GM20000 (cell line): ENCODE data around the gene CROCC2.

Experiments used
- DNase-seq: peaks from one replicate; pipeline ENCODE4 v3.0.0; 2012; ENCODE audit warnings: low spot score
- TF ChIP-seq, protein P1 (sequence below): IDR thresholded peaks from 2 replicates; pipeline ENCODE4 v1.5.1; 2012; ENCODE audit warnings: mild to moderate bottlenecking, control low read depth; ENCODE audit errors: extremely low read depth, missing control alignments

The CROCC2 gene

DNA sequence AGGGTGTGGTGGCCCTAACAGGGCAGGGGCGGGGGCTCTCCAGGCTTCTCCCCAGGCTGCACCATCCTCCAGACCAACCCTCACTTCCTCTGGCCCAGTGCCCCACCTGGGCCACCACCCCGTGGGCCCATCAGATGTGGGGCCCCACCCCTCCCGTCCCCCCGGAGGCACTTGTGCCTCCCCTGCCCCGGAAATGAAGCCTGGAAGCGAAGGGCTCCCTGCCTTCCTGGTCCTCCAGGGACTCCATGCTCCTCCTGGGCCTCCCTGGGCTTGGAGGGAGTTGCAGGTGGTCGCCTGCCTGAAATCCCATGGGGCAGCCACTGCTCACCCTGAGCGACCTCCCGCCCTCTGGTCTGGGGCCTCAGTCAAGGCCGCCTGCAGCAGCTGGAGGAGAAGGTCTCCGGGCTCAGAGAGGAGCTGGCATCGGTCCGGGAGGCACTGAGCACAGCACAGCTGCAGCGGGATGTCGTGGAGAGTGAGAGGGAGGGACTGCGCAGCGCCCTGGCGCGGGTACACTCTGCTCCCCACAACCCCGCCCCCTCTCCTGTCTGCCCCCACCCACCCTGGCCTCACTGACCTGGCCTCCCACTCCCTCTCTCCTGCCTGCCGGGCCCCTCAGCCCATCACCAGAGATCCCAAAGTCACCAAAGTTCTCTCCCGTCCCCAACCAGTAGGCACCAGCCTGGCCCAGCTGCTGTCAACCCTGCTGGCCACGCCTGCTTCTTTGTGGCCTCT, 28.0 kb downstream of the CROCC2 start:
- DNase-seq: no peak
- TF ChIP-seq, protein P1, sequence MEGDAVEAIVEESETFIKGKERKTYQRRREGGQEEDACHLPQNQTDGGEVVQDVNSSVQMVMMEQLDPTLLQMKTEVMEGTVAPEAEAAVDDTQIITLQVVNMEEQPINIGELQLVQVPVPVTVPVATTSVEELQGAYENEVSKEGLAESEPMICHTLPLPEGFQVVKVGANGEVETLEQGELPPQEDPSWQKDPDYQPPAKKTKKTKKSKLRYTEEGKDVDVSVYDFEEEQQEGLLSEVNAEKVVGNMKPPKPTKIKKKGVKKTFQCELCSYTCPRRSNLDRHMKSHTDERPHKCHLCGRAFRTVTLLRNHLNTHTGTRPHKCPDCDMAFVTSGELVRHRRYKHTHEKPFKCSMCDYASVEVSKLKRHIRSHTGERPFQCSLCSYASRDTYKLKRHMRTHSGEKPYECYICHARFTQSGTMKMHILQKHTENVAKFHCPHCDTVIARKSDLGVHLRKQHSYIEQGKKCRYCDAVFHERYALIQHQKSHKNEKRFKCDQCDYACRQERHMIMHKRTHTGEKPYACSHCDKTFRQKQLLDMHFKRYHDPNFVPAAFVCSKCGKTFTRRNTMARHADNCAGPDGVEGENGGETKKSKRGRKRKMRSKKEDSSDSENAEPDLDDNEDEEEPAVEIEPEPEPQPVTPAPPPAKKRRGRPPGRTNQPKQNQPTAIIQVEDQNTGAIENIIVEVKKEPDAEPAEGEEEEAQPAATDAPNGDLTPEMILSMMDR: no peak

DNA sequence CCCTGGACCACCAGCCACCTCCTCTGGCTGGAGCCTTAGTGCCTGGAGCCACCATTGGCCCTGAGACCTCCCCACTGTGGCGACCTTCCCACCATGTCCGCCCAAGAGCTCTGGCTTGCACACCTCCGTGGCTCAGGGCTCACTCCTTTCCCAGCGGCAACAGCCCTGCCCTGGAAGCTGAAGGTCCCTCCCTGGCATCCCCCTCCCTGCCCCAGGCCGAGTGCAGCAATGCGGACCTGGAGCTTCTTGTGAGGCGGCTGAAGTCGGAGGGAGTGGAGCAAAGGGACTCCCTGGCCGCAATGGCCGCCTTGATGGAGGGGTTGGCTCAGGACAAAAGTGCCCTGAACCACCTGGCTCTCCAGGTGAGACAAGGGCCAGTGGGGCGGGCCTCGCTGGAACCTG, 28.6 kb downstream of the CROCC2 start:
- TF ChIP-seq, protein P1: no peak
- DNase-seq: no peak

DNA sequence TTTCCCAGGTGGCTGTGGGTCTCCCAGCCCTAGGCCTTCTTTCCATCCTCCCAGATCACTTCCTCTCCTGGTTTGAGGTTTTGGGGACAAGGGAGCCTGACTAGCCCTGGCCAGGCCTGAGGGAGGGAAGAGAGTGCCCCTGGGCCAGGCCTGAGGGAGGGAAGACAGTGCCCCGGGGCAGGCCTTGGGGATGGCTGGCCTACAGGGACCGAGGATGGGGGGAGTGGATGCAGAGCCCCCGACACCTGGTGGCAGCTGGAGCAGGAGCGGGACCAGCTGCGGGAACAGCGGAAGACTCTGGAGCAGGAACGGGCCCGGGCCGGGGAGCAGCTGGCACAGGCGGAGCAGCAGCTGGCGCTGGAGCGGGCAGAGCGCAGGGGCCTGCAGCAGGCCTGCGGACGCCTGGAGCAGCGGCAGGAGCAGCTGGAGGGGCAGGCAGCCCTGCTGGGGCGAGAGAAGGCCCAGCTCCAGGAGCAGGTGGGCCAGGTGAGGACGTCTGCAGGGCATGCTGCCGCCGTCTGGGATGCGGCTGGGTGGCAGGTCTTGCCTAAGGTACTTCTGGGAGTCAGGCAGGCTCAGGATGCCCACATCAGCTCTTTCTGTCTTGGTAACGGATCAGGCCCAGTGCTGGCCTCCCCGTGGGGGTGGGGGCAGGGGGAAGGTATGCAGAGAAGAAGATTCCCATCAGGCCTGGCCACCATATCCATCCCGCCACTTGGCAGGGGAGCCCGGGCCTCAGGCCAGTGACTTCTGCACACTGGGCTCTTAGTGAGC, 29.2 kb downstream of the CROCC2 start:
- TF ChIP-seq, protein P1: no peak
- no peak for DNase-seq

DNA sequence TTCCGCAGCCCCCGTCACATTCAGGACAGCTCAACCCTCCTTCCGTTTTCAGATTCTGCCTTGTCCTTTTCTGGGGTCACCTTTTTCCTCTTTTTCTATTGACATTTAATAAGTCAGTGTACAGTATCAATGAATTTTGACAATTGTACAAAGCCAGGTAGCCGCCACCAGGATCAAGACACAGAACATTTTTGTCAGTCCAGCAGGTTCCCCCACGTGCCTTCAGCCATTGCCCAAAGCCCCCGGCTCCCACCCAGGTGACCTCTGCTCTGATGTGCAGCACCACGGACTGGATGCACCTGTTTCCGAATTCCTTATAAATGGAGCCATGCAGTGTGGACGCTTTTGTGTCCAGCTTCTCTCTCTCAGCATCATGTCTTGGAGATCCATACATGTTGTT, 30.0 kb downstream of the CROCC2 start:
- no peak for DNase-seq
- TF ChIP-seq, protein P1: no peak

DNA sequence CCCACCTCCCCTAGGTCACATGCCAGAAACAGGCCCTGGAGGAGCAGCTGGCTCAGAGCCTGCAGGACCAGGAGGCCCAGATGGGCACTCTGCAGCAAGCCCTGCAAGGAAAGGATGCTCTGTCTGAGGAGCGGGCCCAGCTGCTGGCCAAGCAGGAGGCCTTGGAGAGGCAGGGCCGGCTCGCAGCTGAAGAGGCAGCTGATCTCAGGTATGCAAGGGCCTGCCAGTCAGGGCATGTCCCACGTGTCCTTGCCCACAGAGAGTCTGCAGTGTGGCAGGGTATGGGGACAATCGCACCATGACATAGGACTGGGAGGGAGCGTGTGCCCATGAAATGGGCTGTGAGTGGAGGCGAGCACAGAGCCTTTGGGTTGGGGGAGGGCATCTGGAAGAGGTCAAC, 39.9 kb downstream of the CROCC2 start:
- TF ChIP-seq, protein P1: no peak
- no peak for DNase-seq

DNA sequence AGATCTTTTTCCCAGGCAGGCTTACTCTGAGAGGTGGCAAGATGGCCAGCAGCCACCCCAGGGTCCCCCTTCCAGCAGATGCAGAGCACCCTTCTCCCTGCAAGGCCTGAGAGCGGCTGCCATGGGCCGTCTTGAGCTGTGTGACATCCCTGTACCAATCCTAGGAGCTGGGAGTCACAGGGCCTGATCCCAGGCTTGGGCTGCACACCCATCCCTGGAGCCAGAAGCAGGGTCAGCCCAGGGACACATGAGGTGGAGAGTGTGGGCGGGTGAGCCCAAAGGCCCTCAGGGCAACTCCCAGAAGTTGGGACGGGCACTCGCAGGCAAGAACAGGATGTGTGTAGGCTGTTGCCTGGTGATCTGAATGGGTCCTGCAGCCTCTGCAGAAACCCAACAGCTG, 40.5 kb downstream of the CROCC2 start:
- TF ChIP-seq, protein P1: no peak
- no peak for DNase-seq

DNA sequence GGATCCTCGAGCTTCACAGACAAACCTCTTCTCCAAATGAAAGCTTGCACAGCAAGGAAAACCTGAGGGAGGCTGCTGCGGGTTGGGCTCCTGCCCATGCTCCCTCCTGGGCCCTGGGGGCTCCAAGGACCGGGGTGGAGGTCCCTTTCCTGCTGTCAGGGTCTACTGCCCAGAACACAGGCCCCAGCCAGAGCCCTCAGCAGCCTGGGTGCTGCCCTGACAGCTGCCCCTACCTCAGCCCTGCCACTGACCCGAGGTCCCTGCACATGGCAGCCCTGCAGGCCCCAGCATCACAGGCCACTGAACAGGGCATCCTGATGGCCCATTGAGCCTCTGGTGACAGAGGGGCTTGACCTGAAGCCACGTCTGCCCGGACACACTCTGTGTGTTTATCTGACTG, 41.0 kb downstream of the CROCC2 start:
- TF ChIP-seq, protein P1: no peak
- no peak for DNase-seq
